Cardiac muscle cell (in vitro differentiated cells and primary cell): ENCODE results near the gene CEACAM4. TPM values are rescaled to one million over a fixed set of nuclear protein-coding genes. Genes with fewer than 3 reads are reported as not detected.

Experiments used
- DNase-seq, 2 donors: peaks; one replicate each; pipeline versions ENCODE4 v3.0.0 to v3.0.0-alpha.2; 2010 to 2017; ENCODE audit warnings: low read depth in 1 of 2, low spot score in 1 of 2
- H3K27ac ChIP-seq: fragments of 200-600 bp; sonication (generic); 2 replicates; pipeline ENCODE4 v1.5.1; 2016
- H3K27me3 ChIP-seq: fragments of 200-600 bp; sonication (generic); 2 replicates; pipeline ENCODE4 v1.6.0; 2016; ENCODE audit warnings: control low read depth
- H3K36me3 ChIP-seq: fragments of 200-600 bp; sonication (generic); 2 replicates; pipeline ENCODE4 v1.5.1; 2016; ENCODE audit warnings: control low read depth
- H3K4me1 ChIP-seq: fragments of 200-600 bp; sonication (generic); 2 replicates; pipeline ENCODE4 v1.8.1; 2017; ENCODE audit warnings: low read depth, mild to moderate bottlenecking, mixed run types
- H3K4me3 ChIP-seq: fragments of 200-600 bp; sonication (generic); 2 replicates; pipeline ENCODE4 v1.5.1; 2016; ENCODE audit warnings: mild to moderate bottlenecking
- H3K9me3 ChIP-seq: fragments of 200-600 bp; sonication (generic); 2 replicates; pipeline ENCODE4 v1.5.1; 2017; ENCODE audit warnings: low read depth, mild to moderate bottlenecking, control low read depth
- polyA plus RNA-seq: library from polyadenylated mRNA; unstranded; fragments of >200 nt; fragmentation: Nextera tagmentation; extraction: Ambion mirVana; gene quantifications from 2 replicates; pipeline ENCODE4 v1.2.1, GENCODE V29; 2016
- total RNA-seq: library from RNA; depleted of rRNA; stranded (reverse); fragments of >200 nt; gene quantifications from 2 replicates; pipeline ENCODE4 v1.2.3, GENCODE V29; 2016
- TF ChIP-seq, protein P1 (sequence below): IDR thresholded peaks from 2 replicates; pipeline ENCODE4 v1.5.1; 2012; ENCODE audit warnings: low read depth, mild to moderate bottlenecking, low read length

Gene CEACAM4
- total and polyA plus RNA-seq, 2 experiments from 2014 or later: not detected

DNA sequence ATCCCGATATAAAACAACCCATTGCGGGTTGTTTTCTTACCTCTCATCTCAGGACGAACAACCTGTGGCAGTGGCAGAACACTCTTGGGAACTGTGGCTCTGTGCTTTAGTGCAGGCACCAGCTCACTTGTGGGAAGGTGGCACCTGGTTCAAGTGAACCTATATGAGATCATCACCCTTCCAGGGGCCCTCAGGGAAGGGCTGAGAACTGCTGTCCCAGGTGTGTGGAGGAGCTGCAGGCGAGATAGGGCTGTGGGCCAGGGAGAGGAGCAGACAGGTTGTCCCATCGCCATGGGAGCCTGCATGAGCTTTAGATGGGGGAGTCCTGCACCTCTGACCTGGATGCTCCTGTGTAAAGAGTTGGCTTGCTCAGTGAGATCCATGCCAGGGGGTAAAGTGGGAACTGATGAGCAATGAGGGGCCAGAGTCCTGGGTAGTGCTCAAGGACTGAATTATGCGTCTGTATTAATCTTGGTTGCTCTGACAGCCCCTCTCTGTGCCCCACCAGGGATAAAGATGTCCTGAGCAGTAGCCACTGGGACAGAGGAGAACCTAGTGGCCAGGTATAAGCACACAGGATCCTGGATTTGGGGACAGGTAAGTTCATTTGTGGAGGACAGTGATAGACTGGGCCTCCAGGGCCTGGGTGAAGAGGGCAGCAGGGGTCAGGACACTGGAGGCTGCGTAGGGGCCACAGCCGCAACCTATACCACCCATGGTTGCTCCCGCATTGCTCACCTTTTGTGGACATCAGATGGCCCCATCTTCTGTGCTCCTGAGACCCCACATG lies 8.7 kb downstream of the CEACAM4 start:
- Histone ChIP-seq H3K27me3 (no peaks in the 10 kb centered on the region), H3K27ac (no peak overlapping the region), H3K4me1 (no peaks in the 10 kb centered on the region), H3K4me3 (no peak overlapping the region), H3K9me3 (no peaks in the 10 kb centered on the region), H3K36me3 (no peaks in the 10 kb centered on the region)
- DNase-seq: no peak
- TF ChIP-seq, protein P1, sequence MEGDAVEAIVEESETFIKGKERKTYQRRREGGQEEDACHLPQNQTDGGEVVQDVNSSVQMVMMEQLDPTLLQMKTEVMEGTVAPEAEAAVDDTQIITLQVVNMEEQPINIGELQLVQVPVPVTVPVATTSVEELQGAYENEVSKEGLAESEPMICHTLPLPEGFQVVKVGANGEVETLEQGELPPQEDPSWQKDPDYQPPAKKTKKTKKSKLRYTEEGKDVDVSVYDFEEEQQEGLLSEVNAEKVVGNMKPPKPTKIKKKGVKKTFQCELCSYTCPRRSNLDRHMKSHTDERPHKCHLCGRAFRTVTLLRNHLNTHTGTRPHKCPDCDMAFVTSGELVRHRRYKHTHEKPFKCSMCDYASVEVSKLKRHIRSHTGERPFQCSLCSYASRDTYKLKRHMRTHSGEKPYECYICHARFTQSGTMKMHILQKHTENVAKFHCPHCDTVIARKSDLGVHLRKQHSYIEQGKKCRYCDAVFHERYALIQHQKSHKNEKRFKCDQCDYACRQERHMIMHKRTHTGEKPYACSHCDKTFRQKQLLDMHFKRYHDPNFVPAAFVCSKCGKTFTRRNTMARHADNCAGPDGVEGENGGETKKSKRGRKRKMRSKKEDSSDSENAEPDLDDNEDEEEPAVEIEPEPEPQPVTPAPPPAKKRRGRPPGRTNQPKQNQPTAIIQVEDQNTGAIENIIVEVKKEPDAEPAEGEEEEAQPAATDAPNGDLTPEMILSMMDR: no peak

DNA sequence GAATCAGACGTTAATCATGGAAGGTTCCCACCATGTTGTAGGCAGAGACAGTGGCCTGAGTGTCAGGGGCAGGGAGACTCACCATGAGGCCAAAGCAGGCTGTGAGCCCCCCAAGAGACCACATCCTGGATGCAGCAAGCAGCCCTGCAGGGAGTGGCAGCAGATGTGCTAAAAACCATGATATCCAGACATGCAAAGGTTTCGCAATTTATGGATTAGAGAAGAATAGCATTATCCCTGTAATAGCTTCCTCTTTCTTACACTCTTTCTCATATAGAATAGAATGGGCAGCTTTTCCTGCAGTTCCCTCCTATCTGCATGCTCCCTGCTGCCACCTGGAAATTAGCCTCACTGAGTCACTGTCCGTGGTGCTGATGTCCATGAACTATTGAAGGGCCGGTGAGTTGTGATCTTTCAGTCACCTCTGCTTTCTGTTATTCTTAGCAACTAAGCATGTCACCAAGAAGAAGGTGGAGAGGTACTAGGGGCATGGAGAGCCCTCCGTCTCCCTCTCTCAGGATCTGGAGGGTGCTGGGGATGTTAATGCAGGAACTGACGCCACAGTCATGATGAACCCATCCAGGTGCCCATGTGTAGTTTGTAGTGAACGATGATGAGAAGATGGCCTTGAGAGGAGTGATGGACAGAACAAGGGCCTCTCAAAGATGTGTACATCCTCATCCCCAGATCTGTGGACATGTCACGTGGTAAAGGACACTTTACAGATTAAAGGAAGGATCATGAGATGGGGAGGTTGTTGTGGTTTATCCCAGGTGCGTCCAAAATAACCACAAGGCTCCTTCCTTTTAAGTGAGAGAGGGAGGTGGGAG lies 9.9 kb downstream of the CEACAM4 start:
- TF ChIP-seq, protein P1: no peak
- H3K27me3 ChIP-seq: no peaks in the 10 kb centered on the region
- H3K27ac ChIP-seq: no peak overlapping the region
- H3K9me3 ChIP-seq: no peaks in the 10 kb centered on the region
- H3K36me3 ChIP-seq: no peaks in the 10 kb centered on the region
- no peak overlapping the region for H3K4me3 ChIP-seq
- peak; percentile 0 to 31 for DNase-seq
- no peaks in the 10 kb centered on the region for H3K4me1 ChIP-seq

DNA sequence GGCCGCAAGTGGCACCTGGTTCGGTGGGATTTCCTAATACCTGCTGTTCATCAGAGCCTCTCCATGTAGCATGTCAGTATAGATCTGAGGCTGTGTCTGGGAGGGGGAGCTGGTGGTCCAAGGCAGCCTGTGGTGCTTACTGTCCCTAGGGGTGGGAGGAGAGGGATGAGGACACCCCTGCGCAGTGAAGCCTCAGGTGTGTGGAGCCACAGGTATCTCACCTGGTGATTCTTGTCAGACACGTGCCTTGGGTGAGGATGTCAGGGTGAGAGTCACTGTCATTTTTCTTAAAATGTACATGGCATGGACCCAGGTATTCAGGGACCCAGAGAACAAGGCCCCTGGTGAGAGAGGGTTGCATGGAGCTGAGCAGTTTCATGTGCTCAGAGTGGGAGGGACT lies 11.7 kb downstream of the CEACAM4 start:
- Histone ChIP-seq H3K27ac (no peak overlapping the region), H3K36me3 (no peaks in the 10 kb centered on the region), H3K4me3 (no peak overlapping the region), H3K4me1 (no peaks in the 10 kb centered on the region), H3K9me3 (no peaks in the 10 kb centered on the region), H3K27me3 (no peaks in the 10 kb centered on the region)
- DNase-seq: no peak
- TF ChIP-seq, protein P1: no peak

DNA sequence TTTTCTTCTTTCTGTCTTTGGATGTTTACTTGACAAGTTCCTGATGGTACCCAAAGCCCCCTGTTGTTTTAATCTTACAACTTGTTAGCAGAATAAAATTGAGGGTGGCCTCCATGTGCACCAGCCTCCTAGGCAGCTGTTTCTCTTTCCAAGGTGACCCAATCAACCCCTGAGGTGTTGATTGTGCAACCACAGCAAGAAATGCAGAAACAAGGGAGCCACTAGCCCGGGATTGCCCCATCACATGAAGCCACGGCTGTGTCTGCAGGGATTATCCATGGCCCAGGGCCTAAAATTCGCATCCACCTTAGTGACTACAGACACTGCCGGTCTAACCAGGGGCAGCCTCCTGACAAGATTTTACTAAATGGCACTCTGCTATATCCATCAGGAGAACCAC lies 14.4 kb downstream of the CEACAM4 start:
- no peaks in the 10 kb centered on the region for H3K9me3 ChIP-seq

DNA sequence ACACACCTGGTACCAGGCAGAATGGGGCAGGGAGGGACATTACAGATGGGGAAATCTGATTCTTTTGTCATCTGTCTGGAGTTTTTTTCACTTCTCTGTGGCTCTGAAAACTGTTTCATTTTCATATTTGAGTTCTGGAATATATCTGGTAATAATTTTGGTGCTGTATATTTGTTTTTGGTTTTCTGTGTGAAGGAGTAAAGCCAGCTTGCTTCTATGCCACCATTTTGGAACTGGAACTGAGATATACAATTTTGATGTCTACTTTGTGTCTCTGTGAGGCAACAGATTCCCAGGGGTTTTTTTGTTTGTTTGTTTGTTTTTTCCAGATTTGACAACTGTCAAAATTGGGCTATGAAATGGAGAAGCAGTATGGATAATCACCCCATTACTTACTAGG lies 16.1 kb downstream of the CEACAM4 start:
- TF ChIP-seq, protein P1: no peak
- Histone ChIP-seq H3K4me3 (no peak overlapping the region), H3K36me3 (no peaks in the 10 kb centered on the region), H3K9me3 (no peaks in the 10 kb centered on the region), H3K27ac (no peak overlapping the region), H3K4me1 (no peaks in the 10 kb centered on the region), H3K27me3 (no peaks in the 10 kb centered on the region)
- no peak for DNase-seq

More for the DNA sequence above, 14.4 kb downstream of the CEACAM4 start:
- DNase-seq: no peak
- H3K27me3 ChIP-seq: no peaks in the 10 kb centered on the region
- H3K27ac ChIP-seq: no peak overlapping the region
- H3K4me3 ChIP-seq: no peak overlapping the region
- H3K4me1 ChIP-seq: no peaks in the 10 kb centered on the region
- TF ChIP-seq, protein P1: no peak
- H3K36me3 ChIP-seq: no peaks in the 10 kb centered on the region
